A673 (cell line): ENCODE measurements around the gene SCYL1.

ENCODE experiments used
- EZH2 ChIP-seq: fragments of 200-600 bp; sonication (generic); IDR thresholded peaks from 2 replicates; pipeline ENCODE4 v1.6.1; 2017; ENCODE audit warnings: borderline replicate concordance, low read depth, mild to moderate bottlenecking, mixed read lengths, antibody characterized with exemption, low read length; ENCODE audit not compliant: poor library complexity, severe bottlenecking
- TF ChIP-seq, protein P1 (sequence below): fragments of 300-800, 200-600 bp; sonication (generic); conservative IDR thresholded peaks from 2 replicates; pipeline ENCODE4 v1.5.1; 2017; ENCODE audit warnings: low read depth, mild to moderate bottlenecking, antibody characterized with exemption, low read length, moderate library complexity, mixed read lengths

DNA sequence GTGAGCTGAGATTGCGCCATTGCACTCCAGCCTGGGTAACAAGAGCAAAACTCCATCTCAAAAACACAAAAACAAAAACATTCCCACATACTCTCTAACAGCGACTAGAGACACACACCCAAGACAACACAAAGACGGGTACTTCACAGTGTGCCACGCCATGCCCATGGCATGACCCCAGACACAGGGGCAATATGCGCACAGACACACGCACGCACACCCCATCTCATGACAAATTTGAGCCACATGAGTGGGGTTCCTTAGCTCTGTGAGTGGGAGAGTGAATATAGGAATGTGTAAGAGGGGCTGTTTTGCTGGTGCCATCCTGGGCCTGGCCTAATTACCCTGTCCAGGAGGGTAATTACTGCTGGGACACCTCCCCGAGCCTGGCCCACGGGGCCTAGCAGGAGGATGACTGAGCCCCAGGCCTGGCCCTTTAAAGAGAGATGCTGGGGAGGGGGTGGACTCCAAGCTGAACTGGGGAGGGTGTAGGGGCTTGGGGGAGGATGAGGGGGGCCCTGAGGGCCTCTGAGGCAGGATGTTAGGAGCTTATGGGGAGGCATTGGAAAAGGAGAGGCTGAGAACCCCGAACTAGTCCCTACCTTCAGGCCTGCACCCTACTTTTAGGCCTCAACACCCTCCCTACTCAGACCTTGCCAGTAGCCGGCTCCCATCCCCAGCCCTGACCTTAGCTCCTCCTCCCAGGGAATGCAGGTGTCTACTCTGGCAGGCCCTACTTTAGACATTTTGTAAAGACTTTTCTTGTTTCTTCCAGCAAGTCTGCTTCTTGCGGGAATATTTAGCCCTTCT lies 31.8 kb downstream of the SCYL1 start:
- TF ChIP-seq, protein P1, sequence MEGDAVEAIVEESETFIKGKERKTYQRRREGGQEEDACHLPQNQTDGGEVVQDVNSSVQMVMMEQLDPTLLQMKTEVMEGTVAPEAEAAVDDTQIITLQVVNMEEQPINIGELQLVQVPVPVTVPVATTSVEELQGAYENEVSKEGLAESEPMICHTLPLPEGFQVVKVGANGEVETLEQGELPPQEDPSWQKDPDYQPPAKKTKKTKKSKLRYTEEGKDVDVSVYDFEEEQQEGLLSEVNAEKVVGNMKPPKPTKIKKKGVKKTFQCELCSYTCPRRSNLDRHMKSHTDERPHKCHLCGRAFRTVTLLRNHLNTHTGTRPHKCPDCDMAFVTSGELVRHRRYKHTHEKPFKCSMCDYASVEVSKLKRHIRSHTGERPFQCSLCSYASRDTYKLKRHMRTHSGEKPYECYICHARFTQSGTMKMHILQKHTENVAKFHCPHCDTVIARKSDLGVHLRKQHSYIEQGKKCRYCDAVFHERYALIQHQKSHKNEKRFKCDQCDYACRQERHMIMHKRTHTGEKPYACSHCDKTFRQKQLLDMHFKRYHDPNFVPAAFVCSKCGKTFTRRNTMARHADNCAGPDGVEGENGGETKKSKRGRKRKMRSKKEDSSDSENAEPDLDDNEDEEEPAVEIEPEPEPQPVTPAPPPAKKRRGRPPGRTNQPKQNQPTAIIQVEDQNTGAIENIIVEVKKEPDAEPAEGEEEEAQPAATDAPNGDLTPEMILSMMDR = no peak
- TF ChIP-seq EZH2 = no peak
